Ishikawa (cell line): Measurements from ENCODE around the gene RAPGEF6.

Experiments
- CEBPB ChIP-seq: IDR thresholded peaks from 2 replicates; pipeline ENCODE4 v1.6.1; 2012
- EP300 ChIP-seq: IDR thresholded peaks from 2 replicates; pipeline ENCODE4 v1.6.1; 2012; ENCODE audit warnings: borderline replicate concordance
- FOXM1 ChIP-seq: IDR thresholded peaks from 2 replicates; pipeline ENCODE4 v1.6.1; 2012; ENCODE audit warnings: low read depth, borderline replicate concordance
- MAX ChIP-seq: IDR thresholded peaks from 2 replicates; pipeline ENCODE4 v1.6.1; 2012
- RAD21 ChIP-seq: IDR thresholded peaks from 2 replicates; pipeline ENCODE4 v1.6.1; 2012; ENCODE audit warnings: low read depth
- TAF1 ChIP-seq: IDR thresholded peaks from 2 replicates; pipeline ENCODE4 v1.6.1; 2012; ENCODE audit warnings: low read depth, mild to moderate bottlenecking

DNA sequence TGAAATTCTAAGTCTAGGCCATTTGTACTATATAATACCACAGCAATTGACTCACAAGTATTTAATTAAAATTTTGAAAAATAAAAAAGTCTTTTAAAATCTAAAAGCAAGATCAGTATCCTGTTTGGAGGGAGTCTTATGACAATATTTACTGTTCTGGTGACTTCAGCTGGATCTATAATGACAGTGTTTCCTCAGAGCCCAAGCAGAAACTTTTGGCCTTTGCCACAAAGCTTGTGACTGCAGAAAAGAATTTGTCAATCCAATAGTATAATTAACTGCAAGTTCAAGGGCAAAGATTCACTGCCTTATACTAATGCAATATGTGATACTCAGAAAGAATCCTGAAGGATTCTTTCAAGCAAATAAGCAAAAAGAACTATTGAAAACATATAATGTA, 49.6 kb upstream of the RAPGEF6 start:
- TF ChIP-seq CEBPB (no peak), TAF1 (no peak), FOXM1 (no peak), EP300 (no peak), MAX (no peak), RAD21 (no peak)
